GM21381 (cell line): Measurements from ENCODE around the gene UFD1.

Source experiments
- ATAC-seq: cut with Tn5 transposase; IDR thresholded peaks from one replicate; pipeline ENCODE4 v1.9.1; 2021; ENCODE audit warnings: mild to moderate bottlenecking, moderate library complexity; ENCODE audit not compliant: unreplicated experiment

UFD1 gene

GRCh38 chr22:19497245-19497644 lies 18.3 kb upstream of the UFD1 start:
- ATAC-seq, result no peak

- ATAC-seq, result no peak
Observed at GRCh38 chr22:19496324-19496630, 17.3 kb upstream of the UFD1 start.

- ATAC-seq, result no peak
Observed at GRCh38 chr22:19495562-19496323, 16.8 kb upstream of the UFD1 start.

- no peak for ATAC-seq
Observed at GRCh38 chr22:19494676-19495173, 15.7 kb upstream of the UFD1 start.

DNA sequence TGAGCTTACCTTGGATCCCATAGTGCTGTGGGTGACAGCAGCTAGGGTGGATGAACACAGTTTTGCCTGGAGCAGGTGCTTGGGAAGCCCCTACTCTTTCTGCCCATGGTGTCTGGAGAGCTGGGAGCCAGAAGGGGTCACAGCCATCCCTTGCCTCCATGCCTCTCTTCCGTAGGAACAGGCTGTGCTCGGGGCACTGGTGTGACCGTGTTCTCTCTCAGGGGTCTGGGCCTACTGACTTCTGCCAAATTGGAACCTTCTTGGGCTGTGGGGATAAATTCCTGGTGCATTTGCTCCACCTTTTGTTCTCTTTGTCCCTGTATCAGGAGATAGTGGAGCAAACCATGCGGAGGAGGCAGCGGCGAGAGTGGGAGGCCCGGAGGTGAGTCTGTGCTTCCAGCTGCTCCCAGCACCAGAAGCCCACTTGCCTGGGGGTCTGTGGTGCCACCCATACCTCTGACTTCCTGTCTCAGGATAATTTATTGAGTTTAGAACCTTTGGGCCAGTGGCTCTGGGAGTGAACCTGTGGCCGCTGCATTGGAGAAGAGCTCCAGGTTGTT lies 15.1 kb upstream of the UFD1 start:
- ATAC-seq, result no peak

GRCh38 chr22:19492504-19493174 lies 13.6 kb upstream of the UFD1 start:
- ATAC-seq, result no peak

GRCh38 chr22:19490628-19491230 lies 11.7 kb upstream of the UFD1 start:
- no peak for ATAC-seq

DNA sequence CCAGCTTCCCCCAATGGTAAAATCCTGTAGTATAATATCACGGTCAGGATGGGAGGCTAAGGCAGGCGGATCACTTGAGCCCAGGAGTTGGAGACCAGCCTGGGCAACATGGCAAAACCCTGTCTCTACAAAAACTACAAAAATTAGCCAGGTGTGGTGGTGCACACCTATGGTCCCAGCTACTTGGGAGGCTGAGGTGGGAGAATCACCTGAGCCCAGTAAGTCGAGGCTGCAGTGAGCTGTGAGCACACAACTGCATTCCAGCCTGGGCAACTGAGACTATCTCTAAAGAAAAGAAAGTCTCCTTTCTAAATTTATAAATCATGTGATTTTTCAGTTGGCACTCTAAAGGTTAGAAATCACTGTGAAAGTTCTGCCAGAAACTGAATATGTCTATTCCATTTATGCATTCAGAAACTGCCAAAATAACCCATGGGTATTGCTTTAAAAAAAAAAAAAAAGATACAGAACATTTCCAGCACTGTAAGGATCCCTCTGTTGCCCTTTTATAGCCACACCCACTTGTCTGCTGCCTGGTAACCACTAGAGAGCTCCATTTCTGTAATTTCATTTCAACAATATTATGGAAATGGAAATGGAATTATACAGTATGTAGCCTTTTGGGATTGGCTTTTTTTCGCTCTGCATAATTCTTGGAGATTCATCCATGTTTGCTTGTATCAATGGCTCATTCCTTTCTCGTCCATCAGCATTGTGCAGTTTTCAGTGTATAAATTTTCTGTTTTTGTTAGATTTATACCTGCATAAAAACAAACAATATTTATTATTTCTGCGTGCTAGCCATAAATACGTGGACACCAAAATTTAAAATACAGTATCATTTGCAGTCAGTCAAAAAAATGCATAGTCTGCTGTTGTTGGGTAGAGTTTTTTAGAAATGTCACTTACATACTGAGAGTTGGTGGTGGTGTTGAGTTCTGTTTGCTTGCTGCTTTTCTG lies 10.2 kb upstream of the UFD1 start:
- no peak for ATAC-seq

DNA sequence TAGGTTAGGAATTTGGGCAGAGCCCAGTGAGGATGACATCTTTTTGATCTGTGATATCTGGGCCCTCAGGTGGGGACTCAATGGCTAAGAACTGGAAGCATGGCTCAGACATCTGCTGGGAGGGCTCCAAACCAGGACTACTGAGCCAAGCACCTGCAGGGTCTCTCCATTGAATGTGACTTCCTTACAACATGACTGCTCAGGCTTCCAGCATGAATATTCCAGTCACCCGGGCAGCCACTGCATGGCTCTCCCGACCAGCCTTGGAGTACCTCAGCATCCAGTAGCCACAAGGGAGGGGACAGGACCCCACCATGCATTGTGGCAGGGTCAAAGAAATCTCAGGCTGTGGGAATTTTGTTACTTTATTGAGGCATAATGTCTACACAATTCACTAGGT lies 9.3 kb upstream of the UFD1 start:
- ATAC-seq, result no peak

GRCh38 chr22:19483481-19484244 lies 4.7 kb upstream of the UFD1 start:
- no peak for ATAC-seq

GRCh38 chr22:19482297-19482696 lies 3.3 kb upstream of the UFD1 start:
- ATAC-seq, result no peak

DNA sequence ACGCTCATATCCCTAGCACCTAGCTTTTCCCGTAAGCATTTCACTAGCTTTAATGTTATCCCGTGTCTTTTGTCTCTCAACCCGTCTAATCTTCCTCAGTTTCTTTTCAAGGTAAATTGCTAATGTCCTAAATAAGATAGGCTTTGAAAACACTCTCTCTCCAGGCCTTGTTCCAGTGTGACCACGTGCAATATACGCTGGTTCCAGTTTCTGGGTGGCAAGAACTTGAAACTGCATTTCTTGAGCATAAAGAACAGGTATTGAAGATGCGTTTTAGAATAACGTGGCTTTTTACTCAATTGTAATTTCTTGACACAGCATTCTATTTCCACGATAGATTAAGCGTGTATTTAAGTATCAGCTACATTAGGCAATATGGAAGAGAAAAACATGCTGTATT lies 1.8 kb upstream of the UFD1 start:
- ATAC-seq, result no peak

DNA sequence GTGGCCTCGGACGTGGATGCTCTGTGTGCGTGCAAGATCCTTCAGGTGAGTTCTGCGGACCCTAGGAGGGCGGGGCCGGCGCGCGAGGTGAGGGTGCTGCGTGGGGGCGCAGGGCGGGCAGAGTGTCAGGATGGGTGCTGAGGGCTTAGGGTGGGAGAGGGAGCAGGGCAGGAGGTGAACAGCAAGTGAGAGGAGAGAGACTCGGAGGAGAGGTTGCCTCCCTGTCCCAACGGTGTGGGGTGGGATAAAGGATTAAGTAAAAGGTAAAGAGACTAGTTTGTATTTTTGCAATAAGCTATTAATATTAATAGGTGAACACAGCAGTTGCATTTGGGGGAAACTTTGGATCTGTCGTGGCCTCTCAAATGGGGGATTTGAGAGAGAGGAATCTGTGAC lies 1.2 kb upstream of the UFD1 start:
- ATAC-seq, result no peak

- ATAC-seq, result peak; percentile 84
Observed at GRCh38 chr22:19479355-19480172, 571 bp upstream of the UFD1 start, which contains the start of gene CDC45. Gene CDC45 (plus strand): TSS chr22:19479920. CDS start chr22:19479969, 49 bp downstream.

DNA sequence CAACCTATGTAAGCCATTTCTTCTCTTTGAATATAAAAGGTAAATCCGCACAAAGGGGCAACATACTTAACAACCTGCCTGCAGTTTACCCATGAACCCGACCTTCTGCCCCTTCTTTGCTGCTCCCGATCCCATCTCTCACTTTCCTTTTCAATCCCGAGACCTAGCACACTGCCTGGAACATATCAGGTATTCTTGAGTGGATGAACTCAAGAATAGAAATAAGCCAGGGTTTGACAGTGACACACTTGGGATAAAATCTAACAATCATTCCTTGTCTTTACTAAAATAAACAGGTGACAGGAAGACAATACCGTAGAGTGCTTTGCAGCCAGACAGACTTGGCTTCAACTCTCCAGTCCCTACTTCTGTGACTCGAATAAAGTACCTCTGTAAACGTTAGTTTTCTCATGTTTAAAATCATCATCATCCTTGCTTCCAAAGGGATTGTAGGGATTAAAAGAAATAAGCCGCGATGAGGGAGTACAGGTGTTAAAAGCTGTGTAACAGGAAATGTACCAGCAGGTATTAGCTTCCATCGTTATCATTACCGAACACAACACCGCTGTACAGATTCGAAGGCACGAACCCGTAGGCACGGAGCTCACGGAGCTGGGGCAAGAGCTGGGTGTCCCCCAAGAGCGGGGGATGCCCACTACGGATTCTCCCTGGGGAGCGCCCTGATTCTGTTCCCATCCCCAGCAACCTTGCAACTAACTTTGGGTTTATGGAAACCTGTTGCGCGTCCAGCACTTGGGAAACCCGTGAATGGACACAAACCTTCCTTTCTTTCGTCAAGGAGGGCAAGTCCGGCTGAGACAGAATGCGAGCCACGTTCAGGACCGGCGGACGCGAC lies 720 bp downstream of the UFD1 start:
- no peak for ATAC-seq

DNA sequence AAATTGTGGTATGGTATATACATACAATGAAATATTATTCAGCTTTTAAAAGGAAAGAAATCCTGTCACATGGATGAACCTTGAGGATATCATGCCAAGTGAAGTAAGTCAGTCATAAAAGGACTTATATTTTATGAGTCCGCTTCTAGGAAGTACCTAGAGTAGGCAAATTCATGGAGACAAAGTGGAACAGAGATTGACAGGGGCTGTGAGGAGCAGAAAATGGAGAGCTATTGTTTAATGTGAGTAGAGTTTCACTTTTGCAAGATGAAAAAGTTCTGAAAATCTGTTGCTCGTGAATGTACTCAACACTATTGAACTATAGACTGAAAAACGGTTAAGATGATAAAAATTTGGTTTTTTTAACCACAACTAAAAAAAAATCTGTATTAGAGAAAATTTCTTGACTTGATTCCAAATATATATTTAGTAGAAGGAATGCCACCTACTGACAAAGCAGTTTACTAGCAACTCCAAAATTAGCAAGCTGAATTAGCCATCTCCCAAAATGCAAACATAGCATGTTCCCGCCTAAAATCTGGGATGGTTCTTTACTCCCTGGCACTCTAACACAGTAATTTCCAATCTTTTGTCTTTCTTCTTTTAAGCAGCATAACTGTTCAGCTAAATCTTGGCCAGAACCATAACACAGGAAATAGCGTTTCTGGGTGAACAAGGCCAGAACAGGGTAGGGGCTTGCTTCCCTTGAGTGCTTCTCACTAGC lies 1.5 kb downstream of the UFD1 start:
- ATAC-seq, result no peak

GRCh38 chr22:19476023-19476422 lies 3.0 kb downstream of the UFD1 start:
- no peak for ATAC-seq
